HepG2 (cell line): ENCODE measurements around the gene AHSA1. TPM values are rescaled to one million over a fixed set of nuclear protein-coding genes. Genes with fewer than 3 reads are reported as not detected.

Source experiments
- ATF2 ChIP-seq: sonication (generic); formaldehyde crosslinking; IDR thresholded peaks from 2 replicates; pipeline ENCODE4 v1.4.0; 2020; ENCODE audit warnings: missing genetic modification reagents
- KDM2A ChIP-seq: sonication (generic); formaldehyde crosslinking; IDR thresholded peaks from 2 replicates; pipeline ENCODE4 v1.4.0; 2020; ENCODE audit warnings: low read depth, missing genetic modification reagents, borderline replicate concordance
- PLRG1 ChIP-seq: fragments of 450-650 bp; conservative IDR thresholded peaks from 2 replicates; pipeline ENCODE4 v1.6.1; 2016
- TFDP2 ChIP-seq: sonication (generic); formaldehyde crosslinking; IDR thresholded peaks from 2 replicates; pipeline ENCODE4 v1.4.0; 2020; ENCODE audit warnings: missing genetic modification reagents
- ZNF121 ChIP-seq: sonication (generic); formaldehyde crosslinking; IDR thresholded peaks from 2 replicates; pipeline ENCODE4 v1.5.0; 2020; ENCODE audit warnings: mild to moderate bottlenecking, missing genetic modification reagents
- ZNF577 ChIP-seq: sonication (generic); formaldehyde crosslinking; IDR thresholded peaks from 2 replicates; pipeline ENCODE4 v1.4.0; 2020; ENCODE audit warnings: mild to moderate bottlenecking, low read depth, missing genetic modification reagents, borderline replicate concordance
- ZNF710 ChIP-seq: sonication (generic); formaldehyde crosslinking; IDR thresholded peaks from 2 replicates; pipeline ENCODE4 v1.5.0; 2020; ENCODE audit warnings: mild to moderate bottlenecking, missing genetic modification reagents, borderline replicate concordance
- ZNF770 ChIP-seq: sonication (generic); formaldehyde crosslinking; IDR thresholded peaks from 2 replicates; pipeline ENCODE4 v1.5.0; 2020; ENCODE audit warnings: mild to moderate bottlenecking, missing genetic modification reagents
- ZNF781 ChIP-seq: sonication (generic); formaldehyde crosslinking; IDR thresholded peaks from 2 replicates; pipeline ENCODE4 v1.5.1; 2020; ENCODE audit warnings: borderline replicate concordance, mild to moderate bottlenecking, missing genetic modification reagents; ENCODE audit errors: not compliant biosample characterization
- ZXDC ChIP-seq: sonication (generic); formaldehyde crosslinking; IDR thresholded peaks from 2 replicates; pipeline ENCODE4 v1.5.0; 2020; ENCODE audit warnings: mild to moderate bottlenecking, missing genetic modification reagents
- polyA plus RNA-seq, 8 experiments: library from polyadenylated mRNA; depleted of rRNA in 3 of 8; stranded (reverse) in 7 of 8; unstranded in 1 of 8; fragments of >200 nt; fragmentation: Illumina TruSeq in 4 of 8; extraction: Trizol in 4 of 8; gene quantifications; 2 replicates each; pipeline versions ENCODE4 v1.2.1 to v1.2.3, GENCODE V29; 2011 to 2016; ENCODE audit warnings: low read depth in 4 of 8, missing spikeins in 1 of 8, mixed read lengths in 1 of 8; ENCODE audit not compliant: insufficient read depth in 1 of 8
- total RNA-seq, 5 experiments: library from RNA; depleted of rRNA; stranded (reverse); fragments of >200 nt; fragmentation: Illumina TruSeq; extraction: Trizol; gene quantifications; 2 replicates each; pipeline ENCODE4 v1.2.3, GENCODE V29; 2016; ENCODE audit warnings: low read depth in 1 of 5
- TF ChIP-seq, protein P1 (sequence below): IDR thresholded peaks from 2 replicates; pipeline ENCODE4 v1.6.1; 2016; ENCODE audit warnings: missing genetic modification reagents, missing compliant biosample characterization
- TF ChIP-seq, protein P2 (sequence below): sonication (generic); formaldehyde crosslinking; IDR thresholded peaks from 2 replicates; pipeline ENCODE4 v1.5.1; 2020; ENCODE audit warnings: mild to moderate bottlenecking, missing genetic modification reagents, borderline replicate concordance
- TF ChIP-seq, protein P3 (sequence below): sonication (generic); formaldehyde crosslinking; IDR thresholded peaks from 2 replicates; pipeline ENCODE4 v1.8.0; 2022; ENCODE audit warnings: mild to moderate bottlenecking, missing genetic modification reagents

The AHSA1 gene
- total and polyA plus RNA-seq, 2 of the 13 experiments (the other 11 are each of a cell fraction or from before 2014, with no cell fraction given): 113 to 241 TPM

DNA sequence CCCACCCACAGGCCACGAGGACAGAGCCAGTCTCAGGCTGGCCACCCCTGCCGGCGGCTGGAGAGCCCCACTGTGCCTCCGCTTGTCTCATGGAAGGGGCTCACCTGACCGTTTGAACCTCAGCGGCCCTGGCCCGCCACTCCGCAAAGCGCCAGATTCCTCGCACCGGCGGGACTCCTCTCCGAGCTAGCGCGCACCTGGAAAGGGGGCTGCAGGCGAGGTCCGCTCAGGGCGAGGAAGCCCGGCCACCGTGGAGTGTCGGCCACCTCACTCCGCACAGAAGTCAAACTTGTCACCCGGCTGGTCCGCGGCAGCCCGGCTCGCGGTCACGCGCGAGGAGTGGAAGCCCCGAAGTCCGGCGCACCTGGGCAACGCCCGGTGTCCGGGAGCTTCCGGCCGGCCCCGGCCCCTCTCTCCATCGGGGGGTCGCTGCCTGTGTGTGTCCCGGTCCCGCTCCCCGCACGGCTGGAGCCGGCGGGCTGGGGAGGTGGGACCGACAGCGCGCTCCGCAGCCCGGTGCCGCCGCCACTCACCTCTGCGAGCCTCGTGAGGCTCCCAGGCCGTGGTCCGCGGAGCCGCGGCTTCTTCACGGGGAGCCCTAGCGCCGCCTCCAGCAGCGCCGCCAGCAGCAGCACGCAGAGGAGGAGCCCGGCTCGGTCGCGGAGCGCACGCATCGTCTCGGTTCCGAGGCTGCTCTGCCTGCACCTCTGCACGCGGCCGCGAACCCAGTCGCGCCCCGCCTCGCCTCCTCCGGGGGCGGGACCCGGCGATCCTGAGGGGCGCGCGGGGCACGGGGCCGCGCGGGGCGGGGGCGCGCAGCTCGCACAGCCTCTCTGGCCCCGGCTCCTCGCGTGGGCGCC, 40.5 kb downstream of the AHSA1 start, which contains the start of gene ISM2 (continued):
- TF ChIP-seq ZNF781 (CRISPR knock-in tag) (no peak), KDM2A (CRISPR knock-in tag) (peak; percentile 20), ATF2 (0 out of 2 replicates have a peak, but pooled peaks have one; percentile 40), ZNF121 (no peak), ZXDC (CRISPR knock-in tag) (peak; percentile 84; the same call in 1 of the 2 replicates), ZNF770 (CRISPR knock-in tag) (no peak; the same call in 1 of the 2 replicates), PLRG1 (no peak), ZNF710 (CRISPR knock-in tag) (no peak; the same call in 1 of the 2 replicates), ZNF577 (CRISPR knock-in tag) (no peak), TFDP2 (CRISPR knock-in tag) (peak; percentile 30; the same call in 1 of the 2 replicates)
- TF ChIP-seq, protein P1, sequence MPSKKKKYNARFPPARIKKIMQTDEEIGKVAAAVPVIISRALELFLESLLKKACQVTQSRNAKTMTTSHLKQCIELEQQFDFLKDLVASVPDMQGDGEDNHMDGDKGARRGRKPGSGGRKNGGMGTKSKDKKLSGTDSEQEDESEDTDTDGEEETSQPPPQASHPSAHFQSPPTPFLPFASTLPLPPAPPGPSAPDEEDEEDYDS (CRISPR knock-in tag): peak; percentile 73
- TF ChIP-seq, protein P2, sequence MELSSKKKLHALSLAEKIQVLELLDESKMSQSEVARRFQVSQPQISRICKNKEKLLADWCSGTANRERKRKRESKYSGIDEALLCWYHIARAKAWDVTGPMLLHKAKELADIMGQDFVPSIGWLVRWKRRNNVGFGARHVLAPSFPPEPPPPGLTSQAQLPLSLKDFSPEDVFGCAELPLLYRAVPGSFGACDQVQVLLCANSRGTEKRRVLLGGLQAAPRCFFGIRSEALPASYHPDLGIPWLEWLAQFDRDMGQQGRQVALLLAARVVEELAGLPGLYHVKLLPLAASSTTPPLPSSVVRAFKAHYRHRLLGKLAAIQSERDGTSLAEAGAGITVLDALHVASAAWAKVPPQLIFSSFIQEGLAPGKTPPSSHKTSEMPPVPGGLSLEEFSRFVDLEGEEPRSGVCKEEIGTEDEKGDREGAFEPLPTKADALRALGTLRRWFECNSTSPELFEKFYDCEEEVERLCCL: no peak
- TF ChIP-seq, protein P3, sequence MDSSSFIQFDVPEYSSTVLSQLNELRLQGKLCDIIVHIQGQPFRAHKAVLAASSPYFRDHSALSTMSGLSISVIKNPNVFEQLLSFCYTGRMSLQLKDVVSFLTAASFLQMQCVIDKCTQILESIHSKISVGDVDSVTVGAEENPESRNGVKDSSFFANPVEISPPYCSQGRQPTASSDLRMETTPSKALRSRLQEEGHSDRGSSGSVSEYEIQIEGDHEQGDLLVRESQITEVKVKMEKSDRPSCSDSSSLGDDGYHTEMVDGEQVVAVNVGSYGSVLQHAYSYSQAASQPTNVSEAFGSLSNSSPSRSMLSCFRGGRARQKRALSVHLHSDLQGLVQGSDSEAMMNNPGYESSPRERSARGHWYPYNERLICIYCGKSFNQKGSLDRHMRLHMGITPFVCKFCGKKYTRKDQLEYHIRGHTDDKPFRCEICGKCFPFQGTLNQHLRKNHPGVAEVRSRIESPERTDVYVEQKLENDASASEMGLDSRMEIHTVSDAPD (CRISPR knock-in tag): peak; percentile 23; the same call in 1 of the 2 replicates
